Tibial nerve (tissue), 4 donors: Measurements from ENCODE around the gene DEF6.

Experiments
- CTCF ChIP-seq, 5 experiments: fragments of 200-600 bp in 3 of 5; fragments of 450-650 bp in 2 of 5; sonication (generic) in 3 of 5; IDR thresholded peaks; one replicate each; pipeline ENCODE4 v1.5.1; 2016 to 2019; ENCODE audit warnings: antibody characterized with exemption in 5 of 5, mild to moderate bottlenecking in 3 of 5, moderate library complexity in 2 of 5
- EP300 ChIP-seq, 2 donors: sonication (generic); formaldehyde crosslinking; IDR thresholded peaks; one replicate each; pipeline ENCODE4 v1.6.1; 2017; ENCODE audit warnings: antibody characterized with exemption in 2 of 2, mild to moderate bottlenecking in 1 of 2
- POLR2A ChIP-seq, 2 donors: fragments of 450-650 bp; IDR thresholded peaks; one replicate each; pipeline ENCODE4 v1.6.1; 2017; ENCODE audit warnings: antibody characterized with exemption in 2 of 2, mild to moderate bottlenecking in 2 of 2, moderate library complexity in 2 of 2

GRCh38 chr6:35297601-35298481 is at the start of gene DEF6:
- TF ChIP-seq CTCF (IDR thresholded peaks at IDR 0.05) (peak; percentile 41 to 79 (median 65)), POLR2A (IDR thresholded peaks at IDR 0.05) (no peak), EP300 (IDR thresholded peaks at IDR 0.05) (peak in 1 of 2 donors; percentile 27)
